Embryonic facial prominence (tissue), 1 donor: ENCODE results near the gene PDGFC.

ENCODE experiments used
- DNase-seq: peaks from one replicate; pipeline ENCODE4 v3.0.0-alpha.2; 2016; ENCODE audit errors: extremely low spot score

PDGFC gene

GRCh38 chr4:156782491-156782890 is 189.1 kb downstream of the PDGFC start:
- no peak for DNase-seq

- no peak for DNase-seq
Observed at GRCh38 chr4:156781852-156782251, 189.7 kb downstream of the PDGFC start.

DNA sequence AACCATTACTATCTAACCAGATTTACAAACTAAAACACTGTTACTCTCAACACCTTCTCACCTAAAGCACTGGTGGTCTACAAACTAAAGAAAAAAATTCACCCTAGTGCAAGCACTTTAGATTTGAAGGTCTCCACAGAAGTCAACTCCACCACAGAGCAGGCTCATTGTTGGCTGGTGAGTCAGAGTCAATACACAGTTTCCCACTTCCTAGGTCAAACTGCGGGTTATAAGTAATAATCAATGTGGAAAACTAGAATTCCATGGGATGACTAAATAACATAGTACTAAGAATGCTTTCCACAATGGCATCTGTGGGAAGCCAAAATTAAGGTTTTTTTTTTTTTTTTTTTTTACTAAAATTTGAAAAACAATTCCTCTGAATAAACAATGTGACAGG is 191.8 kb downstream of the PDGFC start:
- DNase-seq: no peak

- no peak for DNase-seq
Observed at GRCh38 chr4:156779042-156779441, 192.6 kb downstream of the PDGFC start.

- no peak for DNase-seq
Observed at GRCh38 chr4:156778606-156779005, 193.0 kb downstream of the PDGFC start.

- no peak for DNase-seq
Observed at GRCh38 chr4:156778093-156778492, 193.5 kb downstream of the PDGFC start.

DNA sequence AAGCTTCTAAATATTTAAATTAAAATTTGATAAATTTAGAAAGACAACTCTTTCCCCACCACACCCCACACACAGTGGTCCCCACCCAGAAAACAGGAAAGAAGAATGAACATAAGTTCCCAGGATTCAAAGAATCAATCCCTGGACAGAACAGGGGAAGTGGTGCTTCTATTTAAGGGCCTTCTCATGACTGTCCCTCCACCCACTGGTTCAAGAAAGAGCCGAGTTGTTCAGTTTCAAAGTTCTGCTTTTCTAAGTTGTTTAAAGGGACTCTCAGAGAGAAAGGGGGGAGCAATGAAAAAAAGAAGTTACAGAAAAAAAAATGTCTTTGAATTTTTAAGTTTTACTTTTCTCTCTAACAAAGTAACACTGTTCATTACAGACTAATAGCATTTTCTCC is 195.8 kb downstream of the PDGFC start:
- no peak for DNase-seq

GRCh38 chr4:156774422-156774821 is 197.2 kb downstream of the PDGFC start:
- no peak for DNase-seq

DNA sequence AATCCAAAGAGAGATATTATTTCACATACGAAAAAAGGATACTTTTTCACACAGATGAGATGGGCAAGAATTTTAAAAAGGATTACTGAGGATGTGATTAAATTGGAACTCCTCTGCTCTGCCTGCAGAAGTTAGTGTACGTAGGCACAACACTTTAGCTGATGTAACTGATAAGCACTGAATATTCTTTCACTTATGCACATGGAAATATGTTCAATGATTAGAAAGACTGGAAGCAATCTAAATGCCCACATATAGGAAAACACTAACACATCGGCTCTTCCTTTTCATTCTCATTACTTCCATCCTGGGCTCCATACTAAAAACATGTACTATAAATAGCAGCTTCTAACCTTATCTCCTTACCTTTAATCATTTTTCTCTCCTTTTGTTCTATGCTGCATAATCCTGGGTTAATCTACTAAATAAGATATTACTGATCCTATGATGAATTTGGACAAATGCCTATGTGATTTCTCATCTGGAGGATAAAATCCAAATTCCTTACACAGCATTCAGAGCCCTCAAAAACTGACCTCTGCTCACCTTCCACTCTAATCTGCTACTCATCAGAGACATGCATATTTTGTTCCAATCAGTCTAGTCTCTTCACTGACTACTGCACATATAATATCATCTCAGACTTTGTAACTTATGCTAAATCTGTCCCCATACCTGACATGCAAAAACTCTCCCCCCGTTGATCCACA is 197.8 kb downstream of the PDGFC start:
- no peak for DNase-seq

GRCh38 chr4:156771171-156771837 is 200.3 kb downstream of the PDGFC start:
- DNase-seq: no peak

GRCh38 chr4:156770140-156770539 is 201.5 kb downstream of the PDGFC start:
- no peak for DNase-seq

GRCh38 chr4:156767911-156768415 is 203.6 kb downstream of the PDGFC start:
- DNase-seq: no peak

- no peak for DNase-seq
Observed at GRCh38 chr4:156766846-156767245, 204.8 kb downstream of the PDGFC start.

- DNase-seq: no peak
Observed at GRCh38 chr4:156765277-156765676, 206.3 kb downstream of the PDGFC start.

GRCh38 chr4:156764846-156765245 is 206.8 kb downstream of the PDGFC start:
- no peak for DNase-seq

DNA sequence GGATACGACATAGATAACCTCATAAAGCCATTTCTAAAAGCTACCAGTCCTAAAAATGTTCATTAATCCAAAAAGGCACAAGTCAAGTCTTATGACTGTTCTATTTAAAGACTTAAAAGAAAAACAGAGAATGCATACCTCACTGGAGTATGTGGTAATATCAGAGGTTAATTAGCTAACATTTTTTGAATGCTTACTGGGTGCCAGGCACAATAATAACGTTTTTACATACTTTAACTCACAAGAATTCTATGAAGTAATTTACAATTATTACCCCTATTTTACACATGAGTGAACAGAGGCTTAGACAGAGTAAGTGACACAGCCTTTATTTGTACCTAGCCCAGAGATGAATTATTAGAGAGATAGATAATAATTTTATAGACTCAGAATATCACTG is 207.5 kb downstream of the PDGFC start:
- DNase-seq: no peak

DNA sequence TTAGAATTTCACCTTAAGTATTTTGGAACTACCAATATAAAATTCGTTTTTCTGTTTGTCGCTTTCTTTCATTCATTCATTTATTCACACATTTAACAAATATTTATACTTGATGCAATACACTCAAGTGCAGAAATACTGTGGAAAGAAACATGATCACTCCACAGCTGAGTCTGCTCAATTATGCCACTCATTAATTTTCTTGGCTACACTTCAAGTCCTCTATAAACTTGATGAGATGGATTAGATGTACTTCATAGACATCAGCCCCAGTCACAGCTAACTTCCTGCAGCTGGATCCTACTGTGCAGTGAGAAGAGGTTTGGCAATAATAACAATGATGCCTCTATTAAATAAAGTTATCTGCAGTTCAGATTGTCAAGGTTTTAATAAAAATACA is 208.1 kb downstream of the PDGFC start:
- DNase-seq: no peak

GRCh38 chr4:156762851-156763250 is 208.7 kb downstream of the PDGFC start:
- no peak for DNase-seq

DNA sequence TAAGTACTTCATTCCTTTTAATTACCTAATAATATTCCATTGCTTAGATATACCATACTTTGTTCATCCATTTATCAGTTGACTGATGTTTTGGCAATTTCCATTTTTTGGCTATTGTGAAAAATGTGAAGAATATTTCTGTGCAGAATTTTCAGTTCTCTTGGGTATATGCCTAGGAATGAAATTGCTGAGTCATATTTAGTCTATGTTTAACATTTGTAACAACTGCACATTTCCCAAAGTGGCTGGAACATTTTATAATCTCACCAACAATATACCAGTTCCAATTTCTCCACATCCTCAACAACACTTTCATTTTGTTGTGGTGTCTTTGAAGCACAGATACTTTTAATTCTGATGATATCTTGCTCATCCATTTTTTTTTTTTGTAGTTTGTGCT is 215.5 kb downstream of the PDGFC start:
- DNase-seq: no peak

- no peak for DNase-seq
Observed at GRCh38 chr4:156754832-156755570, 216.6 kb downstream of the PDGFC start.

DNA sequence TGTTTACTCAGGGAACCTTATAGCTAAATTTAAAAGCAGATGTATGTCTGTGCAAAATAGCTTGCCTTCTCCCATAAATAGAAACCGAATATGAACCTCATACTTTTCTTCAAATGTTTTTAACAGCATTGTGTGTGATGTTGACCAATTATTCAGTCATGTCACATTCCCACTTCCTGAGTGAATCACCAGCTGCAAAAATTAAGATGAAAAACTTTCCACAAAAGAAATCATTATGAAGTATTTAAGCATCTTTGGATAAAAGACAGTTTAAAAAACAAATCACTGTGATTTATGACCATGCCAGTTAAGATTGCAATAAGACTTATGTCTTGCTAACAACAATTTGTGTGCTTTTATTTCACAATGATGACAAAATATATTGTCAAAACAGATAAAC is 220.1 kb downstream of the PDGFC start:
- no peak for DNase-seq
